Aorta (tissue), 5 donors: ENCODE measurements around the gene KDM1A. TPM values are rescaled to one million over a fixed set of nuclear protein-coding genes. Genes with fewer than 3 reads are reported as not detected.

Experiments used
- ATAC-seq: fragments of 200-7000 bp; cut with Tn5 transposase; one replicate; pipeline ENCODE4 v1.9.1; 2022; ENCODE audit warnings: moderate library complexity; ENCODE audit not compliant: low FRiP score
- DNase-seq, 2 donors: peaks; one replicate each; pipeline ENCODE4 v3.0.0-alpha.2; 2020
- H3K27ac ChIP-seq, 2 donors: one replicate each; pipeline ENCODE4 v1.5.1; 2013; ENCODE audit warnings: low read length in 2 of 2, mild to moderate bottlenecking in 2 of 2, moderate library complexity in 2 of 2, control low read depth in 1 of 2, inconsistent platforms in 1 of 2, low read depth in 1 of 2
- H3K27me3 ChIP-seq, 2 donors: one replicate each; pipeline ENCODE4 v1.6.1; 2013; ENCODE audit warnings: control low read depth in 1 of 2, low read length in 1 of 2, mild to moderate bottlenecking in 1 of 2, moderate library complexity in 1 of 2; ENCODE audit not compliant: insufficient read depth in 2 of 2, control insufficient read depth in 1 of 2
- H3K36me3 ChIP-seq, 2 donors: one replicate each; pipeline ENCODE4 v1.6.1; 2013; ENCODE audit warnings: control low read depth in 1 of 2, low read length in 1 of 2, mild to moderate bottlenecking in 1 of 2; ENCODE audit not compliant: insufficient read depth in 2 of 2, control insufficient read depth in 1 of 2
- H3K4me1 ChIP-seq, 2 donors: one replicate each; pipeline ENCODE4 v1.6.1; 2013; ENCODE audit warnings: low read length in 2 of 2, control low read depth in 1 of 2, mild to moderate bottlenecking in 1 of 2, moderate library complexity in 1 of 2; ENCODE audit not compliant: insufficient read depth in 2 of 2, control insufficient read depth in 1 of 2
- H3K4me3 ChIP-seq, 2 donors: one replicate each; pipeline ENCODE4 v1.5.1; 2013; ENCODE audit warnings: low read length in 2 of 2, control low read depth in 1 of 2, mild to moderate bottlenecking in 1 of 2
- H3K9me3 ChIP-seq: one replicate; pipeline ENCODE4 v1.6.1; 2013; ENCODE audit warnings: mild to moderate bottlenecking, low read length; ENCODE audit not compliant: control insufficient read depth
- WGBS, 2 donors: extraction: QIAGEN DNeasy Blood & Tissue Kit; methylation state at CpG; one replicate each; pipeline ENCODE4 v1.1.7; 2013; 5-methylcytosine and 5-hydroxymethylcytosine counted together
- intact Hi-C, 2 donors: fragments of 100-400 bp; cut with DNase I; formaldehyde crosslinking; loops; one replicate each; pipeline versions ENCODE4 v1.14.2 to v1.15.0; 2022
- polyA plus RNA-seq, 2 donors: library from polyadenylated mRNA; stranded (reverse); fragments of 200-250 nt; gene quantifications; one replicate each; pipeline ENCODE4 v1.2.3, GENCODE V29; 2013
- total RNA-seq, 2 donors: library from RNA; stranded (reverse); fragmentation: NEBNext Ultra II Directional; extraction: Animal tissue kit (Norgen Biotek cat#: 25700); gene quantifications; one replicate each; pipeline ENCODE4 v1.2.1, GENCODE V29; 2021
- donor health status: healthy with polysubstance abuse.
- donor health status: Bipolar disorder and iron deficiency.
- donor health status: DM: no; HTN: no; CAD: no.
- donor health status: DM: no; HTN: no; CAD: no.
- donor health status: DM: yes; HTN: yes; CAD: no.

The KDM1A gene
- total and polyA plus RNA-seq, 4 donors = 9.4 to 40.4 (median 29.6) TPM

GRCh38 chr1:23101101-23101827 is 82.0 kb downstream of the KDM1A start:
- H3K27me3 ChIP-seq = no peaks in the 10 kb centered on the region
- no peaks in the 10 kb centered on the region for H3K36me3 ChIP-seq
- WGBS, 2 donors = 84 to 86% methylated on average over 3 of the region's 3 CpGs
- DNase-seq (no peak), ATAC-seq (no peak)
- no peaks in the 10 kb centered on the region for H3K9me3 ChIP-seq
- no peak overlapping the region for H3K4me3 ChIP-seq
- no peak overlapping the region for H3K27ac ChIP-seq
- intact Hi-C loops = no loop called here
- peaks cover 3 to 10% of the 10 kb centered on the region in 2 donors for H3K4me1 ChIP-seq

- peaks cover 3 to 10% of the 10 kb centered on the region in 2 donors for H3K4me1 ChIP-seq
- H3K36me3 ChIP-seq = no peaks in the 10 kb centered on the region
- DNase-seq (no peak), ATAC-seq (no peak)
- H3K4me3 ChIP-seq = no peak overlapping the region
- 81 to 84% methylated on average over 2 of the region's 2 CpGs for WGBS, 2 donors
- H3K27ac ChIP-seq = no peak overlapping the region
- no peaks in the 10 kb centered on the region for H3K9me3 ChIP-seq
- H3K27me3 ChIP-seq = no peaks in the 10 kb centered on the region
- intact Hi-C loops = no loop called here
Observed at GRCh38 chr1:23101887-23102286, 82.6 kb downstream of the KDM1A start.

GRCh38 chr1:23102289-23102688 is 83.0 kb downstream of the KDM1A start:
- peaks cover 3 to 10% of the 10 kb centered on the region in 2 donors for H3K4me1 ChIP-seq
- intact Hi-C loops = no loop called here
- no peaks in the 10 kb centered on the region for H3K9me3 ChIP-seq
- H3K4me3 ChIP-seq = no peak overlapping the region
- no peaks in the 10 kb centered on the region for H3K27me3 ChIP-seq
- 6 to 9% methylated on average over 1 of the region's 1 CpG for WGBS, 2 donors
- ATAC-seq = no peak
- H3K36me3 ChIP-seq = no peaks in the 10 kb centered on the region
- no peak overlapping the region for H3K27ac ChIP-seq
- DNase-seq = no peak

GRCh38 chr1:23103001-23103889 is 84.0 kb downstream of the KDM1A start:
- intact Hi-C loops = no loop called here
- ATAC-seq (no peak), DNase-seq (no peak)
- H3K4me3 ChIP-seq = no peak overlapping the region
- peaks cover 3 to 10% of the 10 kb centered on the region in 2 donors for H3K4me1 ChIP-seq
- no peaks in the 10 kb centered on the region for H3K27me3 ChIP-seq
- WGBS, 2 donors = 72 to 77% methylated on average over 10 of the region's 10 CpGs
- no peak overlapping the region for H3K27ac ChIP-seq
- H3K9me3 ChIP-seq = no peaks in the 10 kb centered on the region
- no peaks in the 10 kb centered on the region for H3K36me3 ChIP-seq

- no peaks in the 10 kb centered on the region for H3K27me3 ChIP-seq
- WGBS, 2 donors = 84 to 95% methylated on average over 4 of the region's 4 CpGs
- DNase-seq = no peak
- no peak overlapping the region for H3K27ac ChIP-seq
- H3K4me3 ChIP-seq = no peak overlapping the region
- peaks cover 0 to 2% of the 10 kb centered on the region in 2 donors for H3K36me3 ChIP-seq
- peaks cover 0 to 5% of the 10 kb centered on the region in 2 donors for H3K4me1 ChIP-seq
- ATAC-seq = no peak
- intact Hi-C loops = no loop called here
- no peaks in the 10 kb centered on the region for H3K9me3 ChIP-seq
Observed at GRCh38 chr1:23108918-23109533, 89.8 kb downstream of the KDM1A start.

GRCh38 chr1:23110391-23110790 is 91.1 kb downstream of the KDM1A start:
- H3K36me3 ChIP-seq = peaks cover 0 to 2% of the 10 kb centered on the region in 2 donors
- ATAC-seq (no peak), DNase-seq (no peak)
- no peaks in the 10 kb centered on the region for H3K27me3 ChIP-seq
- no peak overlapping the region for H3K27ac ChIP-seq
- peaks cover 0 to 5% of the 10 kb centered on the region in 2 donors for H3K4me1 ChIP-seq
- WGBS, 2 donors = 96 to 99% methylated on average over 5 of the region's 5 CpGs
- intact Hi-C loops = no loop called here
- H3K9me3 ChIP-seq = no peaks in the 10 kb centered on the region
- H3K4me3 ChIP-seq = no peak overlapping the region

- H3K27me3 ChIP-seq = no peaks in the 10 kb centered on the region
- ATAC-seq = no peak
- no peak overlapping the region for H3K4me3 ChIP-seq
- peaks cover 0 to 2% of the 10 kb centered on the region in 2 donors for H3K36me3 ChIP-seq
- no peaks in the 10 kb centered on the region for H3K9me3 ChIP-seq
- WGBS, 2 donors = 82 to 83% methylated on average over 6 of the region's 6 CpGs
- no peak for DNase-seq
- intact Hi-C loops = no loop called here
- H3K27ac ChIP-seq = no peak overlapping the region
- H3K4me1 ChIP-seq = peaks cover 0 to 5% of the 10 kb centered on the region in 2 donors
Observed at GRCh38 chr1:23111600-23112535, 92.6 kb downstream of the KDM1A start.
